Ovary (tissue), 9 donors: Measurements from ENCODE around the gene MMP25. TPM values are rescaled to one million over a fixed set of nuclear protein-coding genes. Genes with fewer than 3 reads are reported as not detected.

ENCODE experiments used
- DNase-seq, 5 donors: peaks; one replicate each; pipeline ENCODE4 v3.0.0-alpha.2; 2019 to 2020
- H3K27ac ChIP-seq, 2 donors: fragments of 200-600 bp; one replicate each; pipeline versions ENCODE4 v1.5.1 to v1.8.0; 2019 to 2022
- H3K27me3 ChIP-seq: fragments of 200-600 bp; one replicate; pipeline ENCODE4 v1.8.0; 2022
- H3K36me3 ChIP-seq: fragments of 200-600 bp; sonication (generic); one replicate; pipeline ENCODE4 v1.5.1; 2019
- H3K4me1 ChIP-seq: one replicate; pipeline ENCODE4 v1.8.1; 2013; ENCODE audit warnings: mild to moderate bottlenecking, moderate library complexity; ENCODE audit not compliant: insufficient read depth
- H3K4me3 ChIP-seq: fragments of 200-600 bp; sonication (generic); one replicate; pipeline ENCODE4 v1.5.1; 2017
- H3K9me3 ChIP-seq, 2 donors: fragments of 200-600 bp in 1 of 2; sonication (generic) in 1 of 2; one replicate each; pipeline versions ENCODE4 v1.5.1 to v1.8.1; 2013 to 2019; ENCODE audit warnings: mild to moderate bottlenecking in 1 of 2, moderate library complexity in 1 of 2
- EP300 ChIP-seq: sonication (generic); formaldehyde crosslinking; IDR thresholded peaks from one replicate; pipeline ENCODE4 v1.6.1; 2017; ENCODE audit warnings: antibody characterized with exemption
- POLR2A ChIP-seq: fragments of 450-650 bp; IDR thresholded peaks from one replicate; pipeline ENCODE4 v1.6.1; 2017; ENCODE audit warnings: antibody characterized with exemption, mild to moderate bottlenecking, moderate library complexity
- WGBS, 3 donors: extraction: QIAGEN DNeasy Blood & Tissue Kit in 1 of 3; methylation state at CpG; one replicate each; pipeline versions ENCODE4 v1.1.5 to v1.1.7; 2013 to 2017; 5-methylcytosine and 5-hydroxymethylcytosine counted together
- intact Hi-C, 4 donors: fragments of 100-400 bp; cut with DNase I; formaldehyde crosslinking; loops; one replicate each; pipeline versions ENCODE4 v1.11.0 to v1.15.1; 2022 to 2023
- polyA plus RNA-seq, 2 donors: library from polyadenylated mRNA; stranded (reverse); fragments of 200-250 nt in 1 of 2; fragments of 350-450 nt in 1 of 2; fragmentation: Illumina TruSeq in 1 of 2; extraction: RNeasy Lipid Tissue Mini Kit (QIAGEN cat#74804) in 1 of 2; gene quantifications; one replicate each; pipeline ENCODE4 v1.2.3, GENCODE V29; 2013 to 2014
- total RNA-seq, 7 donors: library from RNA; depleted of rRNA in 2 of 7; stranded (reverse); fragments of >200 nt in 2 of 7; fragmentation: NEBNext Ultra II Directional in 3 of 7; extraction: Animal tissue kit (Norgen Biotek cat#: 25700) in 3 of 7; gene quantifications; one replicate each; pipeline versions ENCODE4 v1.1.0 to v1.2.4, GENCODE V29; 2016 to 2023
- TF ChIP-seq, protein P1 (sequence below), 3 donors: fragments of 450-650 bp in 2 of 3; fragments of 200-600 bp in 1 of 3; IDR thresholded peaks; one replicate each; pipeline versions ENCODE4 v1.5.1 to v1.8.0; 2016 to 2022; ENCODE audit warnings: antibody characterized with exemption in 3 of 3, mild to moderate bottlenecking in 1 of 3
- donor health status: DM: no; HTN: no; CAD: no; lungs with moderate emphysema.
- donor health status: DM: no; HTN: no; CAD: no.
- donor health status: Bipolar disorder and iron deficiency.
- donor health status: DM: yes; HTN: yes; CAD: no.
- donor health status: DM: no; HTN: no; CAD: no.
- donor health status: DM: yes; HTN: yes; CAD: no.

The MMP25 gene
- total and polyA plus RNA-seq, 9 donors, result 0.15 to 0.72 (median 0.59) TPM; not detected in 1

DNA sequence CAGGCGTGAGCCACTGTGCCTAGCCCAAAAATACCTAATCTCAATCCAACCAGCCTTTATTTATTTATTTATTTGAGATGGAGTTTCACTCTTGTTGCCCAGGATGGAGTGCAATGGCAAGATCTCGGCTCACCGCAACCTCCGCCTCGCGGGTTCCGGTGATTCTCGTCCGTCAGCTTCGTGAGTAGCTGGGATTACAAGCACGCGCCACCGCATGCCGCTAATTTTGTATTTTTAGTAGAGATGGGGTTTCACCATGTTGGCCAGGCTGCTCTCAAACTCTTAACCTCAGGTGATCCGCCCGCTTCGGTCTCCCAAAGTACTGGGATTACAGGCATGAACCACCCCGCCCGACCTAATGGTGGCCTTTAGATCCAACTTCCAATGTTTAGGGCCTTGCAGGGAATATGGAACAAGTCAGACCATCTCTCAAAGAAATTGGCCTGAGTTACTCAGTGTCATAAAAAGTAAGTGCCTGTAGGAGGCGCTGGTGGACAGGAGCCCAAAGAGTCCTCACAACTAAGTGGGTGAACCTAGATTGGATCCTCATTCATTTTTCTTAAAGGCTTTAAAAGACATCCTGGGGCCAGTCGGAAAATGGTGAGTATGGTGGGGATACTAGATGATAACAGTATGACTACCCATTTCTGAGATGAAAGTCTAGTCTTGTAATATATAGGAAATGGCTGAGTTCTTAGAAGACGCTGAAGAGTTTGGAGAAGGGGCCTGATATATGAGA, 48.1 kb downstream of the MMP25 start:
- no peak for DNase-seq
- 90 to 93% (median 93%) methylated on average over 22 of the region's 22 CpGs for WGBS, 3 donors
- no peak overlapping the region for H3K27ac ChIP-seq
- H3K4me3 ChIP-seq, result no peak overlapping the region
- no peaks in the 10 kb centered on the region for H3K27me3 ChIP-seq
- intact Hi-C loops, result no loop called here
- no peaks in the 10 kb centered on the region for H3K36me3 ChIP-seq
- H3K4me1 ChIP-seq, result no peaks in the 10 kb centered on the region
- TF ChIP-seq EP300 (no peak), POLR2A (no peak)
- TF ChIP-seq, protein P1, sequence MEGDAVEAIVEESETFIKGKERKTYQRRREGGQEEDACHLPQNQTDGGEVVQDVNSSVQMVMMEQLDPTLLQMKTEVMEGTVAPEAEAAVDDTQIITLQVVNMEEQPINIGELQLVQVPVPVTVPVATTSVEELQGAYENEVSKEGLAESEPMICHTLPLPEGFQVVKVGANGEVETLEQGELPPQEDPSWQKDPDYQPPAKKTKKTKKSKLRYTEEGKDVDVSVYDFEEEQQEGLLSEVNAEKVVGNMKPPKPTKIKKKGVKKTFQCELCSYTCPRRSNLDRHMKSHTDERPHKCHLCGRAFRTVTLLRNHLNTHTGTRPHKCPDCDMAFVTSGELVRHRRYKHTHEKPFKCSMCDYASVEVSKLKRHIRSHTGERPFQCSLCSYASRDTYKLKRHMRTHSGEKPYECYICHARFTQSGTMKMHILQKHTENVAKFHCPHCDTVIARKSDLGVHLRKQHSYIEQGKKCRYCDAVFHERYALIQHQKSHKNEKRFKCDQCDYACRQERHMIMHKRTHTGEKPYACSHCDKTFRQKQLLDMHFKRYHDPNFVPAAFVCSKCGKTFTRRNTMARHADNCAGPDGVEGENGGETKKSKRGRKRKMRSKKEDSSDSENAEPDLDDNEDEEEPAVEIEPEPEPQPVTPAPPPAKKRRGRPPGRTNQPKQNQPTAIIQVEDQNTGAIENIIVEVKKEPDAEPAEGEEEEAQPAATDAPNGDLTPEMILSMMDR (IDR thresholded peaks at IDR 0.05), result no peak
- no peaks in the 10 kb centered on the region for H3K9me3 ChIP-seq

DNA sequence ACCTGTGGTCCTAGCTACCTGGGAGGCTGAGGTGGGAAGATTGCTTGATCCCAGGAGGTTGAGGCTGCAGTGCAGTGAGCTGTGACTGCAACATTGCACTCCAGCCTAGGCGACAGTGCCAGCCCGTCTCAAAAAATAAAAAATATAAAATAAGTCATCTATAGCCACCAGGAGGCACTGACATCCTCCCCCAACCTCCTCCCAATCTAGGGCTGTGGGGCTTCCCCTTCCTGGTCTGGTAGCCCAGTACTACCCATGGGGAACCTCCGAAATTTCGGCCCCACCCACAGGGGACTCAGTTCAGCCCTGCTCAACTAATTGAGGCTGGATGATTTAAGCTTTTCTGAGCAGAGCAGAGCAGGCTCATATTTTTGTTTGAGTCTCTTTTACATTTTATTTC, 49.5 kb downstream of the MMP25 start:
- TF ChIP-seq, protein P1 (IDR thresholded peaks at IDR 0.05), result no peak
- TF ChIP-seq POLR2A, result no peak
- no peak for TF ChIP-seq EP300
- intact Hi-C loops, result no loop called here
- 41 to 48% (median 47%) methylated on average over 4 of the region's 4 CpGs for WGBS, 3 donors
- H3K27ac ChIP-seq, result no peak overlapping the region
- H3K27me3 ChIP-seq, result no peaks in the 10 kb centered on the region
- no peaks in the 10 kb centered on the region for H3K9me3 ChIP-seq
- H3K36me3 ChIP-seq, result no peaks in the 10 kb centered on the region
- peaks cover 2% of the 10 kb centered on the region for H3K4me1 ChIP-seq
- no peak for DNase-seq
- H3K4me3 ChIP-seq, result no peak overlapping the region

DNA sequence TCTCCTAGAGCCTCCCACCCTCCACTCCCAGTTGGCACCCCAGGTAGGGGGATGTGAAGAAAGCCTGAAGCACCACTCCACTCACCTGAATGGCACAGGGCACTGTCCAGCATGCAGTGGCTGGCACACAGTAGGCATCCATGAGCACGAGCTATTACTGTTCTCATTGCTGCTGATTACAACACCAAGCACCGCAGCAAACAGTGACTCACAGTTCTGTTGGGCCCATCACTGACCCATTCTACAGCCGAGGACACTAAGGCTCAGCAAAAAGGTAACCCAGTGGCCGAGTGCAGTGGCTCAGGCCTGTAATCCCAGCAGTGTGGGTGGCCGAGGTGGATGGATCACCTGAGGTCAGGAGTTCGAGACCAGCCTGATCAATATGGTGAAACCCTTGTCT, 50.0 kb downstream of the MMP25 start:
- TF ChIP-seq POLR2A (no peak), EP300 (no peak)
- TF ChIP-seq, protein P1 (IDR thresholded peaks at IDR 0.05), result no peak
- no peaks in the 10 kb centered on the region for H3K9me3 ChIP-seq
- no peaks in the 10 kb centered on the region for H3K27me3 ChIP-seq
- intact Hi-C loops, result no loop called here
- no peak overlapping the region for H3K27ac ChIP-seq
- no peak for DNase-seq
- no peak overlapping the region for H3K4me3 ChIP-seq
- 87 to 93% (median 87%) methylated on average over 6 of the region's 6 CpGs for WGBS, 3 donors
- no peaks in the 10 kb centered on the region for H3K36me3 ChIP-seq
- peaks cover 2% of the 10 kb centered on the region for H3K4me1 ChIP-seq

DNA sequence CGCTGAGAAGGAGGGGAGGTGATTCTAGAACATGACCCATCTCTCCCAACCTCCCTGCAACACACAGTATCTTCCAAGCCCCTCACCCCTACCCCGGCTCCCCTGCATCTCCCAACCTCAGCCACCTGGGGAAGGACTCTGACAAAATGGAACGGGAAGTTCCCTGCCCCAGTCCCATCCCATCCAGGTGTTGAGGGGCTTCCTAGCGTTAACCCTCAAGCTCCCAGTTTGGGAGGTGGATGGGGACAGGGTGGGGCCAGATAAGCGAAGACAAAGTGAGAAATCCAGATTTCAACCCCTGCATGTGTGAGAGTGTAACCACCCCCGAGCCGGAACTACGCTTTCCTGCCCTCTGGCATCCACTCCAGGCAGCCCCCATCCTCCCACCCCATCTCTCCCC, 50.9 kb downstream of the MMP25 start:
- Histone ChIP-seq H3K27me3 (no peaks in the 10 kb centered on the region), H3K9me3 (no peaks in the 10 kb centered on the region), H3K27ac (no peak overlapping the region), H3K4me1 (peaks cover 2% of the 10 kb centered on the region), H3K4me3 (no peak overlapping the region), H3K36me3 (no peaks in the 10 kb centered on the region)
- WGBS, 3 donors, result 52 to 60% (median 53%) methylated on average over 8 of the region's 8 CpGs
- TF ChIP-seq, protein P1 (IDR thresholded peaks at IDR 0.05), result no peak
- TF ChIP-seq EP300 (no peak), POLR2A (no peak)
- no peak for DNase-seq
- intact Hi-C loops, result no loop called here
